Suprapubic skin (tissue), 3 donors: ENCODE data around the gene GGT7.

ENCODE experiments used
- POLR2A ChIP-seq, 2 donors: fragments of 450-650 bp; IDR thresholded peaks; one replicate each; pipeline ENCODE4 v1.6.1; 2017; ENCODE audit warnings: antibody characterized with exemption in 2 of 2, mild to moderate bottlenecking in 2 of 2, moderate library complexity in 2 of 2
- TF ChIP-seq, protein P1 (sequence below), 2 donors: fragments of 200-600 bp in 1 of 2; fragments of 450-650 bp in 1 of 2; sonication (generic) in 1 of 2; IDR thresholded peaks; one replicate each; pipeline ENCODE4 v1.5.1; 2016 to 2019; ENCODE audit warnings: antibody characterized with exemption in 2 of 2, mild to moderate bottlenecking in 1 of 2, moderate library complexity in 1 of 2

DNA sequence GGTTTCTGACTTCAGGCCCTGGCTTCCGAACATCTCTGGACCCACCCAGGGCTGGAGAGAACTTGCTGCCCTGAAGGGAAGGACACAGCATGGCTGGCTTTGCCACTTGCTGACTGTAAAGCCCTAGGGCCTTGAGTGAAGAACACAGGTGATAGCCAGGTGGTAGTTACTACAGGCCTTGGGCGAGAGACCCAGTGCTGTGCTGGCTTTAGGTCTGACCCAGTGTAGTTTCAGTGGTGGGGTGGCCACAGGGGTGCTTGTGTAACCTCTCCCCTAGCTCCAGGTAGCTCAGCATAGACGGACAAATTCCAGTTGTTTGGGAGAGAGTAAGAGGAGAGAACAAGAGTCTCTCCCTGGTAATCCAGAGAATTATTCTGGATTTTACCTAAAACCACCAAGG lies 74.3 kb downstream of the GGT7 start:
- TF ChIP-seq, protein P1, sequence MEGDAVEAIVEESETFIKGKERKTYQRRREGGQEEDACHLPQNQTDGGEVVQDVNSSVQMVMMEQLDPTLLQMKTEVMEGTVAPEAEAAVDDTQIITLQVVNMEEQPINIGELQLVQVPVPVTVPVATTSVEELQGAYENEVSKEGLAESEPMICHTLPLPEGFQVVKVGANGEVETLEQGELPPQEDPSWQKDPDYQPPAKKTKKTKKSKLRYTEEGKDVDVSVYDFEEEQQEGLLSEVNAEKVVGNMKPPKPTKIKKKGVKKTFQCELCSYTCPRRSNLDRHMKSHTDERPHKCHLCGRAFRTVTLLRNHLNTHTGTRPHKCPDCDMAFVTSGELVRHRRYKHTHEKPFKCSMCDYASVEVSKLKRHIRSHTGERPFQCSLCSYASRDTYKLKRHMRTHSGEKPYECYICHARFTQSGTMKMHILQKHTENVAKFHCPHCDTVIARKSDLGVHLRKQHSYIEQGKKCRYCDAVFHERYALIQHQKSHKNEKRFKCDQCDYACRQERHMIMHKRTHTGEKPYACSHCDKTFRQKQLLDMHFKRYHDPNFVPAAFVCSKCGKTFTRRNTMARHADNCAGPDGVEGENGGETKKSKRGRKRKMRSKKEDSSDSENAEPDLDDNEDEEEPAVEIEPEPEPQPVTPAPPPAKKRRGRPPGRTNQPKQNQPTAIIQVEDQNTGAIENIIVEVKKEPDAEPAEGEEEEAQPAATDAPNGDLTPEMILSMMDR (IDR thresholded peaks at IDR 0.05): no peak
- no peak for TF ChIP-seq POLR2A (IDR thresholded peaks at IDR 0.05)
